Ectodermal cell (in vitro differentiated cells): ENCODE data around the gene MAD1L1.
"Not testable (repeated sequence)": the region's sequence is repeated elsewhere in the genome, so short reads cannot be mapped to it uniquely, and the experiment has no call there.

Experiments used
- H3K27ac ChIP-seq: 2 replicates; pipeline ENCODE4 v1.7.0; 2013; ENCODE audit warnings: mild to moderate bottlenecking, low read depth, low read length; ENCODE audit not compliant: insufficient read depth, poor library complexity, severe bottlenecking
- H3K27me3 ChIP-seq: 2 replicates; pipeline ENCODE4 v1.7.0; 2013; ENCODE audit warnings: mild to moderate bottlenecking, low read length; ENCODE audit not compliant: insufficient read depth, control insufficient read depth, poor library complexity, severe bottlenecking
- H3K36me3 ChIP-seq: one replicate; pipeline ENCODE4 v1.7.0; 2013; ENCODE audit warnings: low read length; ENCODE audit not compliant: control insufficient read depth, insufficient read depth
- H3K4me1 ChIP-seq: one replicate; pipeline ENCODE4 v1.7.0; 2013; ENCODE audit warnings: low read length; ENCODE audit not compliant: control insufficient read depth, insufficient read depth
- H3K4me3 ChIP-seq: 2 replicates; pipeline ENCODE4 v1.7.0; 2013; ENCODE audit warnings: low read depth, low read length, control low read depth; ENCODE audit not compliant: insufficient read depth
- H3K9me3 ChIP-seq: 2 replicates; pipeline ENCODE4 v1.7.0; 2013; ENCODE audit warnings: mild to moderate bottlenecking, low read length, moderate library complexity; ENCODE audit not compliant: control insufficient read depth
- WGBS, 2 experiments: methylation state at CpG; one replicate each; pipeline ENCODE4 v1.1.7; 2013; ENCODE audit warnings: missing lambda C conversion rate in 2 of 2; 5-methylcytosine and 5-hydroxymethylcytosine counted together

Gene MAD1L1

GRCh38 chr7:1930381-1931065 is 302.2 kb downstream of the MAD1L1 start:
- Histone ChIP-seq H3K27ac (no peak overlapping the region), H3K27me3 (no peaks in the 10 kb centered on the region), H3K36me3 (no peaks in the 10 kb centered on the region), H3K4me3 (no peak overlapping the region), H3K4me1 (no peaks in the 10 kb centered on the region), H3K9me3 (no peaks in the 10 kb centered on the region)
- WGBS, 2 experiments = 85% methylated on average over 27 to 29 of the region's 36 CpGs

- H3K36me3 ChIP-seq, H3K4me1 ChIP-seq, H3K4me3 ChIP-seq, H3K27ac ChIP-seq, H3K27me3 ChIP-seq, H3K9me3 ChIP-seq: not testable (repeated sequence)
- 90% methylated on average over 23 to 24 of the region's 29 CpGs for WGBS, 2 experiments
Observed at GRCh38 chr7:1929349-1929925, 303.3 kb downstream of the MAD1L1 start.

DNA sequence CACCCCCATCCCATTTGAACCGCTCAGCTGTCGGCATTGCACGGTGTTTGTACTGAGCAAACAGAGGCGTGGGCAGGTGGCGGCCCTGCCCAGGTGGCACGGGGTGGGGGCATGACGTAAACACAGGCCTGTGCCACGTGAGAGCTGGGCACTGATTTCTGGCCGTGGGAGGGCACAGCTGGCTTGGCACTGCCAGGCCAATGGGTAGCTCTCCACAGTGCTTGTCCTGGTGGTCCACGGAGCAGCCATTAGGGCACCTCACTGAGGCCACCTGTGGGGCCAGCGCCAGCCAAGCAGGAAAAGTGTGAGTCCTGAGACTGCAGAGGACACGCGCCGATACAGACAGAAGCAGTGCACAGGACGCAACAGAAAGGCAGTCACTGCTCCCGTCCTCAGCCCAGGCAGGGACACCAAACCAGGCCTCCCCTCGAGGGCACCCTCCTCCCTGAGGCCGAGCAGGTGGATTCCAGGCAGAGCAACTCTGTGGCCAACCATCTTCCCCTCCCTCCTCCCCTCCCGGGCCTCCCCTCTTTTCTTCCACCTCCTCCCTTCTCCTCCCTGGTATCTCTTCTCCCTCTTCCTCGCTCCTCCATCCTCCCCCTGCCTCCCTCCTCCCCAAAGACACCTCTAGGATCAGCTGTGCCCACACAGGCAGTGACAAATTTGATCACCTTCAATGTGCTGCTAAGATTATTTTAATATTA is 303.9 kb downstream of the MAD1L1 start:
- Histone ChIP-seq H3K27ac (no peak overlapping the region), H3K27me3 (no peaks in the 10 kb centered on the region), H3K36me3 (no peaks in the 10 kb centered on the region), H3K9me3 (no peaks in the 10 kb centered on the region), H3K4me1 (no peaks in the 10 kb centered on the region), H3K4me3 (no peak overlapping the region)
- 94 to 95% methylated on average over 20 of the region's 20 CpGs for WGBS, 2 experiments

GRCh38 chr7:1927937-1928644 is 304.7 kb downstream of the MAD1L1 start:
- 92% methylated on average over 35 of the region's 35 CpGs for WGBS, 2 experiments

GRCh38 chr7:1926908-1927306 is 305.8 kb downstream of the MAD1L1 start:
- no peaks in the 10 kb centered on the region for H3K36me3 ChIP-seq
- no peaks in the 10 kb centered on the region for H3K4me1 ChIP-seq
- no peaks in the 10 kb centered on the region for H3K9me3 ChIP-seq
- WGBS, 2 experiments = 83 to 85% methylated on average over 5 of the region's 5 CpGs
- no peak overlapping the region for H3K4me3 ChIP-seq
- H3K27me3 ChIP-seq = no peaks in the 10 kb centered on the region
- H3K27ac ChIP-seq = no peak overlapping the region

More at GRCh38 chr7:1927937-1928644, 304.7 kb downstream of the MAD1L1 start:
- Histone ChIP-seq H3K4me3 (no peak overlapping the region), H3K27ac (no peak overlapping the region), H3K36me3 (no peaks in the 10 kb centered on the region), H3K27me3 (no peaks in the 10 kb centered on the region), H3K4me1 (no peaks in the 10 kb centered on the region), H3K9me3 (no peaks in the 10 kb centered on the region)

DNA sequence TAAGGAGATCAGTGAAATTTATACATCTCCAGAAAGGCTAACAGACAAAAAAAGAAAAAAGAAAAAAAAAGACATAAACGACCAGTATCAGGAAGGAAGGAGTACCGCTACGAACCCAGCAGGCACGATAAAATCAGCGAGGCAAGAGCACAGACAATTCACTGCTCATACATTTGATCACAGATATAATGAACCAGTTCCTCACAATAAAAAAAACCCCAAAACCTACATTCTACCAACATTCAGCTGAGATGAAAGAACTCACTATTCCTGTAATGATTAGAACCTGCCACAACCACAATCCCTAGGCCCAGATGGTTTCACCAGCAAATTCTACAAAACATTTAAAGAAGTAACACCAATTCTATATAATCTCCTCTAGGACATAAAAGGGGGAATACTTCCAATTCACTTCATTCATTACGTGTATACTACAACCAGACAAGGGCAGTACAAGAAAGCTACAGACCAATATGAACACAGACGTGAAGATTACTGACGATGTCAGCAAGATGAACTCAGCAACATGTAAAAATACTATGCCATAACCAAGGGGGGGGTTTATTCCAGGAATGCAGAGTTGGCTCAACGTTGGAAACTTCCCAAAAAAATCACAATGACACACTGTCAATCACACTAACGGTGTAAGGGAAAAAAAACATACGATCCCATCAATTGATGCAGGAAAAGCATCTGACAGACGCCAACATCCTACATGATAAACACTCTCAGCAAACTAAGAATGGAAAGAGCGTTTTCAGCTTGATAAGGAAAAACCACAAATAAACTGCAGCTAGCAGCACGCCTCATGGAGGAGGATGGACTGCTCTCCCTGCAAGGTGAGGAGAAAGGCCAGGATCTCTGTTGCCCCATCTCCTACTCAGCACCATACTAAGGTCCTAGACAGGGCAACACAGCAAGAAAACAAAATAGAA is 306.5 kb downstream of the MAD1L1 start:
- Histone ChIP-seq H3K9me3 (no peaks in the 10 kb centered on the region), H3K27me3 (no peaks in the 10 kb centered on the region), H3K27ac (no peak overlapping the region), H3K4me3 (no peak overlapping the region), H3K4me1 (no peaks in the 10 kb centered on the region), H3K36me3 (no peaks in the 10 kb centered on the region)
- WGBS, 2 experiments = 93 to 94% methylated on average over 14 of the region's 14 CpGs

DNA sequence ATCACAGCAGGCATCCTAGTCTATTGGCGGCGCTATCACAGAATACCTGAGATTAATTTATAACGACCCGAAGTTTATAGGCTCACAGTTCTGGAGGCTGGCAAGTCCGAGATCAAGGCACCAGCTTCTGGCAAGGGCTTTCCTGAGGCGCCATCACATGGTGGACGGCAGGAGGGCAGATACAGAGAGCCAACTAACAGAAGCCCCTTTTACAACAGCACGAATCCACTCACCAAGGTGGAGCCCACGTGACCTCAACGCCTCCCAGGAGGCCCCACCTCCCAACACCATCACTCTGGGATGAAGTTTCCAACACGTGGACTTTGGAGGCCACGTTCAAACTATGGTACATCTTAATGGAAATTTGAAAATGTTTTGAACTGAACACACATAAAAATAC is 307.4 kb downstream of the MAD1L1 start:
- Histone ChIP-seq H3K4me1 (no peaks in the 10 kb centered on the region), H3K9me3 (no peaks in the 10 kb centered on the region), H3K36me3 (no peaks in the 10 kb centered on the region), H3K27ac (no peak overlapping the region), H3K4me3 (no peak overlapping the region), H3K27me3 (no peaks in the 10 kb centered on the region)
- 85 to 88% methylated on average over 10 to 12 of the region's 12 CpGs for WGBS, 2 experiments

- 86 to 92% methylated on average over 10 of the region's 10 CpGs for WGBS, 2 experiments
- no peaks in the 10 kb centered on the region for H3K9me3 ChIP-seq
- H3K4me1 ChIP-seq = peaks cover 6% of the 10 kb centered on the region
- H3K27me3 ChIP-seq = no peaks in the 10 kb centered on the region
- no peak overlapping the region for H3K27ac ChIP-seq
- no peaks in the 10 kb centered on the region for H3K36me3 ChIP-seq
- H3K4me3 ChIP-seq = no peak overlapping the region
Observed at GRCh38 chr7:1924258-1924817, 308.4 kb downstream of the MAD1L1 start.

GRCh38 chr7:1923409-1924257 is 309.1 kb downstream of the MAD1L1 start:
- H3K27ac ChIP-seq = no peak overlapping the region
- no peaks in the 10 kb centered on the region for H3K36me3 ChIP-seq

More at GRCh38 chr7:1923409-1924257, 309.1 kb downstream of the MAD1L1 start:
- no peak overlapping the region for H3K4me3 ChIP-seq
- no peaks in the 10 kb centered on the region for H3K9me3 ChIP-seq
- H3K27me3 ChIP-seq = no peaks in the 10 kb centered on the region
- WGBS, 2 experiments = 91% methylated on average over 30 of the region's 30 CpGs
- peaks cover 6% of the 10 kb centered on the region for H3K4me1 ChIP-seq
